Activated naive CD8-positive, alpha-beta T cell treated with anti-CD3 and anti-CD28 coated beads, Interleukin-2, amount 50 U/mL, for 24 hours (primary cell): ENCODE results near the gene JAM2.
"Not testable (repeated sequence)": the region's sequence is repeated elsewhere in the genome, so short reads cannot be mapped to it uniquely, and the experiment has no call there.

Experiments used
- ATAC-seq: fragments of 150-1000 bp; cut with Tn5 transposase; one replicate; pipeline ENCODE4 v1.10.0; 2021
- DNase-seq: peaks from one replicate; pipeline ENCODE4 v3.0.0; 2021
- H3K27ac Mint-ChIP-seq: one replicate; pipeline ENCODE4 v1.8.0; 2021; ENCODE audit warnings: mild to moderate bottlenecking, mixed read lengths
- H3K27me3 Mint-ChIP-seq: one replicate; pipeline ENCODE4 v1.8.0; 2021; ENCODE audit warnings: mixed read lengths
- H3K36me3 Mint-ChIP-seq: one replicate; pipeline ENCODE4 v1.8.0; 2021; ENCODE audit warnings: low read depth, mixed read lengths
- H3K4me1 Mint-ChIP-seq: one replicate; pipeline ENCODE4 v1.8.0; 2021; ENCODE audit warnings: mixed read lengths
- H3K4me3 Mint-ChIP-seq: one replicate; pipeline ENCODE4 v1.8.0; 2021; ENCODE audit warnings: mild to moderate bottlenecking, moderate library complexity, mixed read lengths
- H3K9me3 Mint-ChIP-seq: one replicate; pipeline ENCODE4 v1.8.0; 2021; ENCODE audit warnings: mixed read lengths

JAM2 gene, protein sequence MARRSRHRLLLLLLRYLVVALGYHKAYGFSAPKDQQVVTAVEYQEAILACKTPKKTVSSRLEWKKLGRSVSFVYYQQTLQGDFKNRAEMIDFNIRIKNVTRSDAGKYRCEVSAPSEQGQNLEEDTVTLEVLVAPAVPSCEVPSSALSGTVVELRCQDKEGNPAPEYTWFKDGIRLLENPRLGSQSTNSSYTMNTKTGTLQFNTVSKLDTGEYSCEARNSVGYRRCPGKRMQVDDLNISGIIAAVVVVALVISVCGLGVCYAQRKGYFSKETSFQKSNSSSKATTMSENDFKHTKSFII

DNA sequence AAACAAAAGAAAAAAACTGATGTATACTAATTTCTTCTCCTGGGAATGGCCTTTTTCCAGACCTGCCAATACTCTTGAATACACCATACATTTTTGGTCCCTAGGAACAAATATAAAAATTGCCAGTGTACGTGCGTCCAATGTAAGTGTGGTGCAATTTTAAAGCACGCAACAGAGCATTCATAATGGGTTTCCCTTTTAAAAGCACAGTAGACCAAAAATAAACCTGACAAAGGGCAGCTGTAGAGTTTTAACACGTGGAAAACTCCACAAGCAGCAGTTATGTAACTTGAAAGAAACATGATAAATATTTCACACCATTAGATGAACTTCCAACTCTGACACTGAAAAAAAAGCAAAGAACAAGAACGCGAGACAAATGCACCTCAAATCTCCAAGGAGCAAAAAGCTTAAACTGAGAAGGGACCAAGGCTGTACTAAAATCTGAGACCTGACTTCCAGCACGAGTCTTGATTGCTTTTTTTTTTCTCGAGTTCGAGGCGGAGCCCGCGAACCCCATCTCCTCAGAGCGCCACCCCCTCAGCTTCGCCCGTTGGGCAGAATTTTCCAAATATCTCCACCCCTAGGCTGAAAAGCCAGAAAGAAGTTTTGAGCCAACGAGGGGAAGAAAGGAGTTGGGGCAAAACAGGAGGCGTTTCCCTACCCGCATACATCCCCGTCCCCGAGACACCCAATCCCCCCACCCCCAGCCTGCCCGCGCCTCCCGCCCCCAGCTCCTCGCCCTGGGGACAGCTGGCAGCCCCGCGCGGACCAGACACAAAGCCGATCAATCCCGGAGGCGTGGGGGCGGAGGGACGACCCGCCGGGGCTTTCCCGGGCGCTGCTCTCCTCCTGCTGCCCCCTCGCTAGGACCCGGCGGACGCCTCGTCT, at the start of gene JAM2:
TSS of gene JAM2 (plus strand) at position 599 of the 891 bp plus-strand sequence. CDS start 564 bp downstream, outside the sequence.
- no peaks in the 10 kb centered on the region for H3K36me3 Mint-ChIP-seq
- DNase-seq: peak; percentile 48
- H3K27ac Mint-ChIP-seq: no peak within 1 kb of the TSS
- H3K4me1 Mint-ChIP-seq: peaks cover 27% of the 10 kb centered on the region
- H3K27me3 Mint-ChIP-seq: peaks cover 49% of the 10 kb centered on the region
- peak within 1 kb of the TSS; percentile 73 for H3K4me3 Mint-ChIP-seq
- ATAC-seq: peak; percentile 52
- H3K9me3 Mint-ChIP-seq: peaks cover 4% of the 10 kb centered on the region

DNA sequence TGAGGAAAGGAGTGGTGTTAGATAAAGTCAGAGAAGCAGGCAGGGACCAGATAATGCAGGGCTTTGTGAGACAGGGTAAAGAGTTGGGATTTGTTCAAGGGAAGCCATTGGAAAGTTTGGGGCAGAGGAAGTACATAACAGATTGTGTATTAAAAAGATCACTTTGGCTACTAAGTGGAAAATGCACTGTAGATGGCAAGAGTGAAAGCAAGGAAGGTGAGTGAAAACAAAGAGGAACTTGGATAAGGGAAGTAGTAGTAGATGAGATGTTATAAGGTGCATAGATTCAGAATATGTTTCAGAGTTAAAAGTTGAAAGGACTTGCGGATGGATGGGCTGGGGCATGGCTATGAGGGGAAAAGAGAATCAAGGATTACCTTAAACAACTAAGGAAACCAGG, 49.2 kb upstream of the JAM2 start:
- no peak overlapping the region for H3K27ac Mint-ChIP-seq
- H3K36me3 Mint-ChIP-seq: peaks cover 79% of the 10 kb centered on the region
- no peak for ATAC-seq
- H3K9me3 Mint-ChIP-seq: no peaks in the 10 kb centered on the region
- no peaks in the 10 kb centered on the region for H3K27me3 Mint-ChIP-seq
- no peak overlapping the region for H3K4me3 Mint-ChIP-seq
- H3K4me1 Mint-ChIP-seq: peaks cover 17% of the 10 kb centered on the region
- no peak for DNase-seq

DNA sequence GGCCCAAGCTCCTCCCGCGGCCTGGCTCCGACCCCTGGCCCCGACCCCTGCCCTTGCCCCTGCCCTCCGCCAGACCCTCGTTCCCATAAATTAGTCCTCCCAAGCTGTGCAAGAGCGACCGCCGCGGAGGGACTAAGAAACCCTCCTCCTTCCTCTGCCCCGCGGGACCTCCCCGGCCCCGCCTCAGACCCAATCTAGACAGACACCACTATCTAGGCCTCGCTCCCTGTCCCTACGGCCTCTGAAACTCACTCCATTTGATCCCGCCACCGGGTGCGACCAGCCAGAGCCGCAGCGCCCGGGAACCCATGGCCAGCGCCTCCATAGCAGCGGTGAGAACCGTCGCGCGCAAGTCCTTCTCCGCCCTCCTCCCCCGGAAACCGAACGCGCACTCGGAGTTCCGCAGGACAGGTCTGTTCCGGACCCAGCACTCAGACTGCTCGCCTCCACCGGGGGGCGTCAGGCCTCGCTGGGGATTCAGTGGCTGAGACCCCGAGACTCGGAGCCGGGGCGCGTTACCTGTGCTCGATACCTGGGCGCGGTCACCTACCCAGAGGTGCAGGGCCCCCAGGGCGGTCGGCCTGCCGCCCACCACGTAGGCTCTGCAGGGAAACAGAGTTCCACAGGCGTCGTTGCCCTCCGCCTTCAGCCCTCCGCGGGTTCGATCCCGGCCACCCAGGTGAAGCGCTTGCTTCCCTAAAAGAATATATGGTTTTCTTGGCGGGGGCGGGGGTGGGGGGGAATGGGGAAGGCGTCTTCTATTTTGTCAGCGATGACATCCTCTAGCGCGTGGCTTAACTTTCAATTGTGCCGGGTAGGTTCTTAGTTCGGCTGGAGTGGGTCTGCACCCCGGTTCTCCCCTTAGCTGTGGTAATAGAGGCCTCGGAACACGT, 31.7 kb upstream of the JAM2 start, which contains the start of gene MRPL39:
TSS of gene MRPL39 (minus strand) at position 331 of the 893 bp plus-strand sequence. CDS start at position 325, 6 bp downstream.
- H3K4me1 Mint-ChIP-seq: peaks cover 35% of the 10 kb centered on the region

DNA sequence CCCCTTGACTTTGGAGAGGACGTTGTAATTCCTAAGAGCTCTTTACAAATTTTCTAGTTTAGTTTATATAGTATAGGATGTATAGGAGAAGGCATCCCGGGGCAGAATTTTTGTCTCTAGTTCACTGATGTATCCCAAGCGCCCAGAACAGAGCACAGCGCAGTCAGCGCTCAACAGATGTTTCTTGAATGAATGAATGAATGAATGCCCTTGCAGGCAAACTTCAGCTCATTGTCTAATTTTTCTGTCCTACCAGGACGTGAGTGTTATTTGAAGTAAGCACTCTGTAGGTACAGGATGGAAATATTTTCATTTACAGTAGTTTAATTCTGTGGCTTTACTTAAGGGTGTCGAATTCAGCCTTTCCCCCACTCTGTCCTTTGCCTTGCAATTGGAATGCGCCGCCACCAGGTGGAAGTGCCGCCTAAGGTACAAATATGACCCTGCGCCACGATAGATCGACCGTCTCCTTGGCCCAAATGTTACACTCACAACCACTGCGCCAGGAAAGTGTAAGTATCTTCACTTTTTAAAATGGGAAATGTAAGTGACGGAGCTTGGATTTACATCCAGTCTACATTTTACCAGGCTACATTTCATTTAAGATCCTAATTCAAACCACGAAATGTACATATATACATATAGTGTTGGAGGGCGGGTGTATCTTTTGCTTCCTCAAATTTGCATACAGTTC, 30.9 kb upstream of the JAM2 start:
- H3K36me3 Mint-ChIP-seq: peaks cover 22% of the 10 kb centered on the region

More for the DNA sequence above, 31.7 kb upstream of the JAM2 start, which contains the start of gene MRPL39:
- peak; percentile 95 for ATAC-seq
- H3K4me3 Mint-ChIP-seq: peak within 1 kb of the TSS; percentile 99
- no peaks in the 10 kb centered on the region for H3K9me3 Mint-ChIP-seq
- DNase-seq: peak; percentile 91
- peak within 1 kb of the TSS; percentile 97 for H3K27ac Mint-ChIP-seq
- H3K27me3 Mint-ChIP-seq: no peaks in the 10 kb centered on the region
- H3K36me3 Mint-ChIP-seq: peaks cover 28% of the 10 kb centered on the region

DNA sequence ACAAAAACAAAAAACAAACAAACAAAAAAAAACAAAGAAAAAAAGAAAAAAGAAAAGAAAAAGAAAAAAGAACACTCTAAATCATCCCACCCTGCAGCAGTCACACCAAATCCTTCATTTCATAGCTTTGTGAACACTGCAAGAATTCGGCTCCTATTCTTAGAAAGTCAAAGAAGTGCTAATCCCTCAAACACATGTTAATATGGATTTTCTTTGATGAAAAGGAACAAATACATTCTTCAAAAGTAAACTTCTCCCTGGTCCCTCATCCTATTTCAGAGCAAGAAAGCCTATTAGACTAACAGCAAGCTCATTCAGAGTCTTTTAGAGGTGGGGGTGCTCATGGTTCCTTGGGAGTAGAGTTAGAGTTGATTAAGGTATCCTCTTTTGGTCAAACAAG, 24.6 kb upstream of the JAM2 start:
- Mint-ChIP-seq H3K4me3 (no peak overlapping the region), H3K27ac (no peak overlapping the region), H3K27me3 (no peaks in the 10 kb centered on the region), H3K9me3 (no peaks in the 10 kb centered on the region), H3K4me1 (no peaks in the 10 kb centered on the region), H3K36me3 (no peaks in the 10 kb centered on the region)
- no peak for DNase-seq
- no peak for ATAC-seq

More for the DNA sequence above, 30.9 kb upstream of the JAM2 start:
- Mint-ChIP-seq H3K27me3 (no peaks in the 10 kb centered on the region), H3K4me3 (peak overlapping the region; percentile 99), H3K9me3 (no peaks in the 10 kb centered on the region), H3K27ac (peak overlapping the region; percentile 25), H3K4me1 (peaks cover 35% of the 10 kb centered on the region)
- DNase-seq (peak; percentile 77), ATAC-seq (peak; percentile 87)

DNA sequence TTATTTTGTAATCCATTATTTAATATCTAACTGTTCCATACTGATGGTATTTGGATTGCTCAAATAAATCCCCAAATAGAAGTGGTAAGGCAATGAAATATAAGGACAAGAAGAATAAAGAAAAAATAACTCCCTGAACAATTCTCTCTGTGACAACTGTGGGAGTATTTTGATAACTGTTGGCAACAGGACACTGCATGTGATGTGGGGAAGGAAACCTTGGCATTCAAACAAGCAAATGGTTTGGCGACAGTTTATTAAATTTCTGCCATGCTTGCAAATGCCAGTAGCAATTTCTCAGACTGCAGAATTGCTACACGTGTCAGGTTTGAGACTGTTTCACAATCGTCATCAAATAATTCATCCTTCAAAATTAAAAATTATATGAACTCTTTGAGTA, 23.2 kb upstream of the JAM2 start:
- Mint-ChIP-seq H3K4me1 (no peaks in the 10 kb centered on the region), H3K36me3 (no peaks in the 10 kb centered on the region), H3K27ac (no peak overlapping the region), H3K27me3 (no peaks in the 10 kb centered on the region), H3K4me3 (no peak overlapping the region), H3K9me3 (no peaks in the 10 kb centered on the region)
- ATAC-seq (no peak), DNase-seq (no peak)

DNA sequence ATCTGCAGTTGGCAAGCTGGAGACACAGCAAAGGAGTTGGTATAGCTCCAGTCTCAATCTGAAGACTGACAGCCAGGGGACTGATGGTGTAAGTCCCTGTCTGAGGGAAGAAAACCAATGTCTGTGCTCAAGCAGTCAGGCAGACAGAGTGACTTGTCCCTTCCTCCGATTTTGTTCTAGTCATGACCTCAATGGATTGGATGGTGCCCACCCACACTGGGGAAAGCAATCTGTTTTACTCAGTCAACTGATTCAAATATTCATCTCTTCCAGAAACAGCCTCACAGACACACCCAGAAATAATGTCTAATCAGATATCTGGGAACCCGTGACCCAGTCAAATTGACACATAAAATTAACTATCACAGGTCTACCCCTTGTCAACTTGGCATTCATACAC, 19.9 kb upstream of the JAM2 start:
- no peaks in the 10 kb centered on the region for H3K9me3 Mint-ChIP-seq
- no peaks in the 10 kb centered on the region for H3K4me1 Mint-ChIP-seq
- no peak for DNase-seq
- no peaks in the 10 kb centered on the region for H3K36me3 Mint-ChIP-seq
- no peak overlapping the region for H3K4me3 Mint-ChIP-seq
- ATAC-seq: no peak
- no peaks in the 10 kb centered on the region for H3K27me3 Mint-ChIP-seq
- H3K27ac Mint-ChIP-seq: no peak overlapping the region

DNA sequence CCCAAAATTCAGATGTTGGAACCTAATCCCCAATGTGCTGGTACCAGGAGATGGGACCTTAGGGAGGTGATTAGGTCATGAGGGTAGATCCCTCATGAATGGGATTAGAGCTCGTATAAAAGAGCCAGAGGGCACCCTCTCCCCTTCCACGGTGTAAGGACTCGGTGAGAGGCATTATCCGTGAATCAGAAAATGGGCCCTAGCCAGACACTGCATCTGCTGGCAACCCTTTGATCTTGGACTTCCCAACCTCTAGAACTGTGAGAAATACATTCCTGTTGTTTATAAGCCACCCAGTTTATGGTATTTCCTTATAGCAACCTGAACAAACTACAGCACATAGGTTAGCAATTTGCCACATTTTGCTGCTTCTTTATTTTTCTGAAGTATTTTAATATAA, 14.5 kb upstream of the JAM2 start:
- no peak for DNase-seq
- Mint-ChIP-seq H3K36me3 (no peaks in the 10 kb centered on the region), H3K4me3 (no peak overlapping the region), H3K27ac (no peak overlapping the region), H3K27me3 (no peaks in the 10 kb centered on the region), H3K4me1 (no peaks in the 10 kb centered on the region), H3K9me3 (no peaks in the 10 kb centered on the region)
- no peak for ATAC-seq

DNA sequence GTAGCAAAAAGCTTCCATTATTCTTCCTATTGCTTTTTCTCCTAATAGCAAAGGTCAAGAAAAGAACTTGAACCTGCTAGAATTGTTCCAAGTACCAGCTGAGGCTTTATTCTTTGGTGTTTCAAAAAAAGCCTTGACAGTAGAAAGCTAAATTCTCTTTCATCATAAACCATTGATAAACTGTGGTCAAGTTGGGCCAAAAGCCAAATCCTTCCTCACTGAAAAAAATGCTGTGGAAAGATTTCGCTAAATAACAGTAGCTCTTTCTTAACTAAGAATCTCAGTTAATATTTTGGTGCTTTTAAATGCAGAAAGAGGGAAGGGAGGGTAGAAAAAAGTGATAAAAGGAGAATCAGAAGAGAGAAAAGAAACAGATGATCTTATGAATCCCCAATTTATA, 14.0 kb upstream of the JAM2 start:
- H3K9me3 Mint-ChIP-seq: no peaks in the 10 kb centered on the region

DNA sequence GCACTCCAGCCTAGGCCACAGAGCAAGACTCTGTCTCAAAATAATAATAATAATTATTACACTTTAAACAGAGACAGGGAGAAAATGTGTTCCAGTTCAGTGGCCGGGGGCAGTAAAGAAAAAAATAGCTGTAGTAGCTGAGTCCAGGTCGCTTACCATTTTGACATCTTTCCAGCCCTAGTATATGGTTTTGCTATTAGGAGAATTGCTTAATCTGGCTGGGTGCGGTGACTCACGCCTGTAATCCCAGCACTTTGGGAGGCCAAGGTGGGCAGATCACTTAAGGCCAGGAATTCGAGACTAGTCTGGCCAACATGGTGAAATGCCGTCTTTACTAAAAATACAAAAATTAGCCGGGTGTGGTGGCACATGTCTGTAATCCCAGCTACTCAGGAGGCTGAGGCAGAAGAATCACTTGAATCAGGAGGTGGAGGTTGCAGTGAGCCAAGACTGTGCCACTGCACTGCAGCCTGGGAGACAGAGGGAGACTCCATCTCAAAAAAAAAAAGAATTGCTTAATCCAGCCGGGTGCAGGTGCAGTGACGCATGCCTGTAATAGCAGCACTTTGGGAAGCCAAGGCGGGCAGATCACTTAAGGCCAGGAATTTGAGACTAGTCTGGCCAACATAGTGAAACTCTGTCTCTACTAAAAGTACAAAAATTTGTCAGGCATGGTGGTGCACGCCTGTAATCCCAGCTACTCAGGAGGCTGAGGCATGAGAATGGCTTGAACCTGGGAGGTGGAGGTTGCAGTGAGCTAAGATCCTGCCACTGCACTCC, 13.1 kb upstream of the JAM2 start:
- not testable (repeated sequence) for ATAC-seq, H3K36me3 Mint-ChIP-seq, H3K27me3 Mint-ChIP-seq, H3K4me3 Mint-ChIP-seq, H3K9me3 Mint-ChIP-seq, H3K4me1 Mint-ChIP-seq, H3K27ac Mint-ChIP-seq, DNase-seq

More for the DNA sequence above, 14.0 kb upstream of the JAM2 start:
- no peak overlapping the region for H3K27ac Mint-ChIP-seq
- no peaks in the 10 kb centered on the region for H3K27me3 Mint-ChIP-seq
- no peaks in the 10 kb centered on the region for H3K4me1 Mint-ChIP-seq
- DNase-seq (no peak), ATAC-seq (no peak)
- no peak overlapping the region for H3K4me3 Mint-ChIP-seq
- H3K36me3 Mint-ChIP-seq: no peaks in the 10 kb centered on the region

DNA sequence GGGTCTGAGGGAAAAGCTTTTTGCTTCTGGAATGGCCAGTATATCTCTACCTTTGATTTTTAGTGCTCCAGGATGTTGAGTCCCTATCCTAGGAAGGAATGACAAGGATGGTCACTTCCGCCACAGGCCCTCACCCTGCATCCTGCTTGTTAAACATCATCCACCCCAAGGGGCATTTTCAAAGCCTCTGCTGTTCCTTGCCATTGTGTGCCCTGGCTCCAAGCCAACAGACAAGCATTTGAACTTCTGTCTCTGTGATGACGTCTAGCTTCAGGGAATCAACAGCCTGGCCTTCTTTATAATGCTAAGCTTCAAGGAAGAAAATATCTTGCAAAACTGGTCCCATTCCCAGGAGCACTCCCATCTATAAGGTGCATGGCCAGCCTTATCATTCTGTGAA, 12.3 kb upstream of the JAM2 start:
- Mint-ChIP-seq H3K4me1 (no peaks in the 10 kb centered on the region), H3K4me3 (no peak overlapping the region), H3K9me3 (no peaks in the 10 kb centered on the region), H3K36me3 (no peaks in the 10 kb centered on the region), H3K27ac (no peak overlapping the region), H3K27me3 (no peaks in the 10 kb centered on the region)
- ATAC-seq (no peak), DNase-seq (no peak)

DNA sequence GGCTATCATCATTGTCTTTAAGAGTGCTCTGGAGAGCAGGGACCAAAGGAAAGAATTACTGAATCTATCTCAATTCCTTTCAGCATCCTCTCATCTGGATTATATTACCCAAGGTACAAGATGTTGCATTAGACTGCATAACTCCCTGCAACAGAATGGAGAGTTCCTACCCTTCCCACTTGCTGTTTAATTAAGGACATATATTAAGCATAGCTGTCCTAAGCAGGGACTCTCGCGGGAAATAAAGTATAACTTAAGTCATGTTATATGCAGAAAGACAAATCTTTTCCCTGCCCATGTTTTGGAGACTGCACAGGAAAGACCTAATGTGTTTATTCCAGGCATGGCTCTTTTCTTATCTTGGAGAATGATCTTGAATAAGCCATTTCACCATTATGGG, 6.8 kb upstream of the JAM2 start:
- Mint-ChIP-seq H3K4me1 (peaks cover 8% of the 10 kb centered on the region), H3K36me3 (no peaks in the 10 kb centered on the region), H3K4me3 (no peak overlapping the region), H3K27ac (no peak overlapping the region), H3K9me3 (peaks cover 4% of the 10 kb centered on the region), H3K27me3 (peaks cover 19% of the 10 kb centered on the region)
- ATAC-seq (no peak), DNase-seq (no peak)

DNA sequence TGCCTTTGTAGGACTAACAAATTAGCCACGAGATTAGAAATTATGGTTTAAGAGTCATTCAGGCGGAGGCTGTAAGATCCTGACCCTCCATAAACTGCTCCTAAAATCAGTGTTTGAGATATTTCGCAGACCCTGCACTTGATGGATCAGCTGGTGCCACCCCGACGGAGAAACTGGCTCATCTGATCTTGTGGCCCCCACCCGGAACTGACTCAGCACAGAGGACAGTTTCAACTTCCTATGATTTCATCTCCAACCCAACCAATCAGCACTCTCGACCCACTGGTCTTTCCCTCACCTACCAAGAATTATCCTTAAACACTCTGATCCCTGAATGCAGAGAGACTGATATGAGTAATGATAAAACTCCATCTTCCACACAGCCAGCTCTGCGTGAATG, 3.7 kb upstream of the JAM2 start:
- ATAC-seq: no peak
- Mint-ChIP-seq H3K27me3 (peaks cover 38% of the 10 kb centered on the region), H3K9me3 (peaks cover 4% of the 10 kb centered on the region), H3K4me1 (peaks cover 22% of the 10 kb centered on the region), H3K4me3 (no peak overlapping the region), H3K27ac (no peak overlapping the region), H3K36me3 (no peaks in the 10 kb centered on the region)
- no peak for DNase-seq
